H1 (cell line): ENCODE results near the gene BABAM2. TPM values are rescaled to one million over a fixed set of nuclear protein-coding genes. Genes with fewer than 3 reads are reported as not detected.

Experiments
- CTCF ChIA-PET: fragments of 300-600 bp; sonication (Branson Sonifier 250); formaldehyde crosslinking; loops from one replicate; lab custom pipeline; 2021; ENCODE audit not compliant: partially characterized antibody; lab: Charles Lee
- POLR2A ChIA-PET: fragments of 300-600 bp; sonication (Branson Sonifier 250); formaldehyde crosslinking; loops from one replicate; lab custom pipeline; 2021; ENCODE audit warnings: inconsistent platforms; ENCODE audit not compliant: partially characterized antibody; lab: Charles Lee
- DNase-seq, 2 experiments: peaks; one replicate each; pipeline versions ENCODE4 v3.0.0 to v3.0.0-alpha.2; 2010 to 2022; ENCODE audit warnings: low spot score in 2 of 2, low read depth in 1 of 2, mixed read lengths in 1 of 2
- FAIRE-seq: peaks from 2 replicates; lab custom pipeline; 2011; peaks lifted over from hg19 to GRCh38; lab: Jason Lieb, UNC
- H2AFZ ChIP-seq: 2 replicates; pipeline ENCODE4 v1.8.1; 2012; ENCODE audit warnings: low read length, inconsistent platforms
- H2AK5ac ChIP-seq: 2 replicates; pipeline ENCODE4 v1.6.1; 2013; ENCODE audit warnings: low read depth, low read length
- H2BK120ac ChIP-seq: replicated peaks from 2 replicates; pipeline ENCODE3; 2013; ENCODE audit warnings: low read depth, low read length, inconsistent platforms
- H2BK12ac ChIP-seq: 2 replicates; pipeline ENCODE4 v1.6.1; 2013; ENCODE audit warnings: low read depth, low read length
- H2BK15ac ChIP-seq: 2 replicates; pipeline ENCODE4 v1.6.1; 2013; ENCODE audit warnings: low read length
- H2BK20ac ChIP-seq: 2 replicates; pipeline ENCODE4 v1.6.1; 2013; ENCODE audit warnings: low read length
- H2BK5ac ChIP-seq: 2 replicates; pipeline ENCODE4 v1.6.1; 2013; ENCODE audit warnings: low read depth, low read length
- H3K14ac ChIP-seq: 2 replicates; pipeline ENCODE4 v1.6.1; 2013; ENCODE audit warnings: inconsistent platforms; ENCODE audit not compliant: insufficient read length
- H3K18ac ChIP-seq: 2 replicates; pipeline ENCODE4 v1.6.1; 2013; ENCODE audit warnings: low read length; ENCODE audit errors: extremely low read depth
- H3K23ac ChIP-seq: 2 replicates; pipeline ENCODE4 v1.6.1; 2013; ENCODE audit warnings: inconsistent platforms; ENCODE audit not compliant: insufficient read length
- H3K23me2 ChIP-seq: 2 replicates; pipeline ENCODE4 v1.6.1; 2013; ENCODE audit warnings: low read depth, low read length
- H3K27ac ChIP-seq: 2 replicates; pipeline ENCODE4 v1.6.1; 2011; ENCODE audit warnings: low read depth, low read length, inconsistent platforms
- H3K27me3 ChIP-seq, 4 experiments: replicated peaks in 1 of 4; 1 replicate in 1 of 4; 2 replicates in 3 of 4; pipeline versions ENCODE4 v1.6.1 to v1.8.1; 2011 to 2013; ENCODE audit warnings: low read length in 3 of 4, mild to moderate bottlenecking in 3 of 4, inconsistent platforms in 2 of 4, mixed read lengths in 2 of 4, moderate library complexity in 1 of 4; ENCODE audit not compliant: control insufficient read depth in 3 of 4, insufficient read depth in 3 of 4; ENCODE audit errors: extremely low read depth in 1 of 4
- H3K36me3 ChIP-seq, 4 experiments: 2 replicates each; pipeline versions ENCODE4 v1.6.1 to v1.8.1; 2011 to 2013; ENCODE audit warnings: mild to moderate bottlenecking in 4 of 4, low read length in 3 of 4, moderate library complexity in 2 of 4, control low read depth in 1 of 4, inconsistent platforms in 1 of 4; ENCODE audit not compliant: insufficient read depth in 4 of 4, control insufficient read depth in 2 of 4
- H3K4ac ChIP-seq: replicated peaks from 2 replicates; pipeline ENCODE3; 2013; ENCODE audit warnings: low read length, low read depth, mixed read lengths, inconsistent platforms; ENCODE audit not compliant: insufficient read length
- H3K4me1 ChIP-seq, 4 experiments: replicated peaks in 1 of 4; 1 replicate in 1 of 4; 2 replicates in 3 of 4; pipeline versions ENCODE4 v1.6.1 to v1.8.1; 2011 to 2013; ENCODE audit warnings: low read length in 3 of 4, inconsistent platforms in 2 of 4, mixed read lengths in 1 of 4; ENCODE audit not compliant: insufficient read depth in 4 of 4, control insufficient read depth in 3 of 4
- H3K4me2 ChIP-seq, 2 experiments: 2 replicates each; pipeline versions ENCODE4 v1.6.1 to v1.8.1; 2011 to 2013; ENCODE audit warnings: low read depth in 2 of 2, low read length in 2 of 2, control low read depth in 1 of 2, inconsistent platforms in 1 of 2, mild to moderate bottlenecking in 1 of 2; ENCODE audit not compliant: insufficient read depth in 1 of 2
- H3K4me3 ChIP-seq, 4 experiments: fragments of 200-600, 300-600 bp in 1 of 4; sonication (generic), shearing (Covaris generic), sonication (Bioruptor Twin) in 1 of 4; 2 replicates each; pipeline versions ENCODE4 v1.5.1 to v1.8.1; 2011 to 2016; ENCODE audit warnings: low read length in 4 of 4, low read depth in 3 of 4, control low read depth in 2 of 4, inconsistent platforms in 2 of 4, mild to moderate bottlenecking in 2 of 4, mixed read lengths in 1 of 4, moderate library complexity in 1 of 4; ENCODE audit not compliant: insufficient read depth in 2 of 4; ENCODE audit errors: extremely low read depth in 1 of 4
- H3K56ac ChIP-seq: replicated peaks from 2 replicates; pipeline ENCODE3; 2013; ENCODE audit warnings: low read depth, mild to moderate bottlenecking, mixed read lengths, low read length, inconsistent platforms; ENCODE audit not compliant: insufficient read length
- H3K79me1 ChIP-seq: 2 replicates; pipeline ENCODE4 v1.6.1; 2013; ENCODE audit warnings: low read depth, low read length, control low read depth
- H3K79me2 ChIP-seq, 2 experiments: 2 replicates each; pipeline versions ENCODE4 v1.6.1 to v1.8.1; 2012 to 2013; ENCODE audit warnings: low read length in 2 of 2, mild to moderate bottlenecking in 2 of 2, inconsistent platforms in 1 of 2; ENCODE audit not compliant: insufficient read depth in 2 of 2, control insufficient read depth in 1 of 2
- H3K9ac ChIP-seq, 4 experiments: replicated peaks in 1 of 4; 1 replicate in 1 of 4; 2 replicates in 3 of 4; pipeline versions ENCODE4 v1.6.1 to v1.8.1; 2011 to 2013; ENCODE audit warnings: low read depth in 3 of 4, low read length in 3 of 4, control low read depth in 2 of 4, mild to moderate bottlenecking in 2 of 4, moderate library complexity in 2 of 4, inconsistent platforms in 1 of 4; ENCODE audit errors: extremely low read depth in 1 of 4
- H3K9me3 ChIP-seq, 2 experiments: 2 replicates each; pipeline versions ENCODE4 v1.6.1 to v1.8.1; 2012 to 2013; ENCODE audit warnings: mild to moderate bottlenecking in 2 of 2, moderate library complexity in 2 of 2, control low read depth in 1 of 2, inconsistent platforms in 1 of 2, low read depth in 1 of 2, low read length in 1 of 2, mixed read lengths in 1 of 2; ENCODE audit not compliant: insufficient read depth in 2 of 2
- H4K20me1 ChIP-seq, 2 experiments: replicated peaks in 1 of 2; 2 replicates each; pipeline versions ENCODE3 to v1.8.1; 2011 to 2013; ENCODE audit warnings: inconsistent platforms in 2 of 2, low read length in 2 of 2, mild to moderate bottlenecking in 1 of 2; ENCODE audit not compliant: insufficient read depth in 2 of 2, control insufficient read depth in 1 of 2
- H4K5ac ChIP-seq: 2 replicates; pipeline ENCODE4 v1.6.1; 2013; ENCODE audit warnings: low read length, low read depth, mixed read lengths, inconsistent platforms; ENCODE audit not compliant: insufficient read length
- H4K8ac ChIP-seq: 2 replicates; pipeline ENCODE4 v1.8.0; 2013; ENCODE audit warnings: mild to moderate bottlenecking, moderate library complexity, low read length, inconsistent platforms; ENCODE audit not compliant: insufficient read depth; ENCODE audit errors: extremely low read depth
- H4K91ac ChIP-seq: replicated peaks from 2 replicates; pipeline ENCODE3; 2013; ENCODE audit warnings: low read length, mixed read lengths, inconsistent platforms; ENCODE audit not compliant: insufficient read length
- BRCA1 ChIP-seq: IDR thresholded peaks from 2 replicates; pipeline ENCODE4 v1.6.1; 2012; ENCODE audit warnings: low read depth, low read length, improper control_type of control experiment
- CEBPB ChIP-seq: IDR thresholded peaks from 2 replicates; pipeline ENCODE4 v1.6.1; 2012; ENCODE audit warnings: low read depth, low read length
- FOSL1 ChIP-seq: IDR thresholded peaks from 2 replicates; pipeline ENCODE4 v1.6.1; 2011; ENCODE audit warnings: mild to moderate bottlenecking, low read depth, low read length, moderate library complexity; ENCODE audit not compliant: insufficient read depth
- JUN ChIP-seq: IDR thresholded peaks from 2 replicates; pipeline ENCODE4 v1.6.1; 2011; ENCODE audit warnings: low read depth, mild to moderate bottlenecking, improper control_type of control experiment, low read length
- KDM4A ChIP-seq: IDR thresholded peaks from one replicate; pipeline ENCODE4 v1.7.1; 2012; ENCODE audit warnings: low read depth, mild to moderate bottlenecking, moderate library complexity, low read length, inconsistent platforms; ENCODE audit not compliant: severe bottlenecking
- POLR2AphosphoS5 ChIP-seq: IDR thresholded peaks from 2 replicates; pipeline ENCODE4 v1.6.1; 2011; ENCODE audit warnings: low read depth, low read length
- POU5F1 ChIP-seq: IDR thresholded peaks from 2 replicates; pipeline ENCODE4 v1.6.1; 2011; ENCODE audit warnings: low read depth, mild to moderate bottlenecking, low read length, moderate library complexity
- RNF2 ChIP-seq: fragments of 200-900, 300-1000 bp; sonication (generic); IDR thresholded peaks from 2 replicates; pipeline ENCODE4 v1.7.1; 2016; ENCODE audit warnings: borderline replicate concordance, low read depth, mild to moderate bottlenecking, antibody characterized with exemption, low read length; ENCODE audit not compliant: poor library complexity, severe bottlenecking; ENCODE audit errors: missing control alignments
- RXRA ChIP-seq: IDR thresholded peaks from 2 replicates; pipeline ENCODE4 v1.6.1; 2011; ENCODE audit warnings: low read depth, mild to moderate bottlenecking, low read length, moderate library complexity; ENCODE audit not compliant: insufficient read depth
- SIRT6 ChIP-seq: IDR thresholded peaks from one replicate; pipeline ENCODE4 v1.7.1; 2012; ENCODE audit warnings: low read length, inconsistent platforms
- SP1 ChIP-seq: IDR thresholded peaks from 2 replicates; pipeline ENCODE4 v1.6.1; 2011; ENCODE audit warnings: low read depth, low read length
- SRF ChIP-seq: IDR thresholded peaks from 2 replicates; pipeline ENCODE4 v1.6.1; 2011; ENCODE audit warnings: mild to moderate bottlenecking, low read depth, low read length, moderate library complexity
- TAF7 ChIP-seq: optimal IDR thresholded peaks from 2 replicates; pipeline ENCODE3; 2011; ENCODE audit warnings: low read depth, mild to moderate bottlenecking, inconsistent platforms, low read length, moderate library complexity, borderline replicate concordance
- TEAD4 ChIP-seq: IDR thresholded peaks from 2 replicates; pipeline ENCODE4 v1.6.1; 2012; ENCODE audit warnings: low read depth, low read length, inconsistent platforms, mixed read lengths
- WGBS, 2 experiments: shearing (Covaris generic) in 1 of 2; methylation state at CpG; one replicate each; pipeline versions ENCODE4 v1.1.6 to v1.1.7; 2013 to 2015; ENCODE audit warnings: low lambda C conversion rate in 2 of 2, mixed read lengths in 2 of 2, inconsistent platforms in 1 of 2, low coverage in 1 of 2, missing lambda C conversion rate in 1 of 2; ENCODE audit not compliant: insufficient replicate concordance in 2 of 2, insufficient coverage in 1 of 2, insufficient read length in 1 of 2; ENCODE audit errors: extremely low coverage in 1 of 2, missing lambda C conversion rate in 1 of 2; 5-methylcytosine and 5-hydroxymethylcytosine counted together
- polyA plus RNA-seq, 7 experiments: library from polyadenylated mRNA; depleted of rRNA in 3 of 7; stranded (reverse) in 5 of 7; unstranded in 2 of 7; fragments of >200 nt in 5 of 7; fragments of 200-250 nt in 2 of 7; gene quantifications; 1 replicate in 5 of 7; 2 replicates in 1 of 7; 4 replicates in 1 of 7; pipeline versions ENCODE4 v1.2.1 to v1.2.3, GENCODE V29; 2011 to 2013; ENCODE audit warnings: missing spikeins in 2 of 7, mixed read lengths in 2 of 7
- total RNA-seq: library from RNA; stranded (reverse); fragmentation: NEBNext Ultra II Directional; extraction: Animal tissue kit (Norgen Biotek cat#: 25700); gene quantifications from 2 replicates; pipeline ENCODE4 v1.2.1, GENCODE V29; 2021

BABAM2 gene
- total and polyA plus RNA-seq, 2 of the 8 experiments (the other 6 are each of a cell fraction or from before 2014, with no cell fraction given): 15.8 to 20.9 TPM

DNA sequence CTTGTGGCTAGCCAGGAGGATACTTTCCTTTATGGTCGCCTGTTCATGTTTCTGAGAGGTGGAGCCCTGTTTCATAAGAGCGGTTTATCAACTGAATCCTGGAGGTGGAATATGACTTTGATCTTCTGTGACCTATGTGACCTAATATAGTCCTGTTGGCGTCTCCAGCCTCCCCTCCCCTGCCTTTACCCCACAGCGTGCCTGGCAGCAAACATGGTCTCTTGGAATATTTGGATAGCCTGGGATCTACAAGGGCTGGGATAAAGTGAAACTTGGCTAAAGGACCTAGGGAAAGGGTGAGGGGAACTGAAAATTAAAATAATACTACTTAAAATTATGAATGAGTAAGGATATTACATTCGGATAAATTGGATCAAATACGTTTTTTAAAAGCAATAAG lies 246.0 kb downstream of the BABAM2 start:
- no peak overlapping the region for H3K18ac ChIP-seq
- DNase-seq: no peak
- POLR2A ChIA-PET: no interaction called here
- H3K36me3 ChIP-seq: no peaks in the 10 kb centered on the region
- no peak for FAIRE-seq
- no peak overlapping the region for H2BK12ac ChIP-seq
- no peak overlapping the region for H2BK5ac ChIP-seq
- no peaks in the 10 kb centered on the region for H3K27me3 ChIP-seq
- TF ChIP-seq POLR2AphosphoS5 (no peak), KDM4A (no peak), SP1 (no peak), SIRT6 (no peak), BRCA1 (no peak), JUN (no peak), TAF7 (no peak), TEAD4 (no peak), SRF (no peak), POU5F1 (no peak), RNF2 (no peak), FOSL1 (no peak), CEBPB (no peak), RXRA (no peak)
- H2BK15ac ChIP-seq: no peak overlapping the region
- no peak overlapping the region for H3K9ac ChIP-seq
- no peak overlapping the region for H3K23ac ChIP-seq
- H4K8ac ChIP-seq: no peak overlapping the region
- no peak overlapping the region for H3K4ac ChIP-seq
- H3K23me2 ChIP-seq: no peaks in the 10 kb centered on the region
- no peaks in the 10 kb centered on the region for H3K79me2 ChIP-seq
- CTCF ChIA-PET: interaction anchor here (1.0 kb wide), 1 partner anchor 19 kb away, joined by 5 read pairs; no protein-coding TSS in a partner anchor
- H3K4me3 ChIP-seq: no peak overlapping the region
- H3K14ac ChIP-seq: no peak overlapping the region
- no peak overlapping the region for H4K91ac ChIP-seq
- H2BK20ac ChIP-seq: no peak overlapping the region
- H3K27ac ChIP-seq: no peak overlapping the region
- H3K4me1 ChIP-seq: no peaks in the 10 kb centered on the region
- no peak overlapping the region for H2AFZ ChIP-seq
- H4K5ac ChIP-seq: no peak overlapping the region
- no peak overlapping the region for H2AK5ac ChIP-seq
- WGBS, 2 experiments: 88% methylated on average over 6 of the region's 6 CpGs; no CpG with 5 or more reads in 1 of the 2 experiments
- H3K4me2 ChIP-seq: no peak overlapping the region
- H3K79me1 ChIP-seq: no peaks in the 10 kb centered on the region
- no peak overlapping the region for H3K56ac ChIP-seq
- H3K9me3 ChIP-seq: no peaks in the 10 kb centered on the region
- no peaks in the 10 kb centered on the region for H4K20me1 ChIP-seq
- H2BK120ac ChIP-seq: no peak overlapping the region
